MM.1S (cell line): ENCODE data around the gene LAPTM4A.

Experiments
- EZH2 ChIP-seq: fragments of 300-600 bp; sonication (generic); optimal IDR thresholded peaks from 2 replicates; pipeline ENCODE3; 2017; ENCODE audit warnings: low read depth, mild to moderate bottlenecking, antibody characterized with exemption, low read length, mixed read lengths
- TF ChIP-seq, protein P1 (sequence below): fragments of 300-600 bp; sonication (generic); IDR thresholded peaks from 2 replicates; pipeline ENCODE4 v1.5.1; 2016; ENCODE audit warnings: antibody characterized with exemption, low read length, mixed read lengths

DNA sequence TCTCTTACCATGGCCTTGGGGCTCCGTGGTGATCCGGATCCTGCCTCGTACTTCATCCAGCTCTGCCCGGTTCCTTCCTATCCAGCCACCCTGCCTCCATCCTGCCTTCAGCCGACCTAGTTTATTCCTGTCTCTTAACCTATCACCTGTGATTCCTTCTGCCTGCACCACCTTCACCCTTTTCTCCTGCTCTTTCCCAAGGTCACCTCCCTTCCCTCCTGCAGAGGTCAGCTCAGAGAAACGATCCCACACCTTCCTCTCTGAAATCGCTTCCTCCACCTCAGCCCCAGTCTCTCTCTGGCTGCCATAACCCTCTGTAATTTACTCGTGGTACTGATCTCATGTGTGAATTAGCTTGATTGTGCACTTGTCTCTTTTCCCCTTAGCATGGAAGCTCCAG, 23.5 kb upstream of the LAPTM4A start:
- TF ChIP-seq, protein P1, sequence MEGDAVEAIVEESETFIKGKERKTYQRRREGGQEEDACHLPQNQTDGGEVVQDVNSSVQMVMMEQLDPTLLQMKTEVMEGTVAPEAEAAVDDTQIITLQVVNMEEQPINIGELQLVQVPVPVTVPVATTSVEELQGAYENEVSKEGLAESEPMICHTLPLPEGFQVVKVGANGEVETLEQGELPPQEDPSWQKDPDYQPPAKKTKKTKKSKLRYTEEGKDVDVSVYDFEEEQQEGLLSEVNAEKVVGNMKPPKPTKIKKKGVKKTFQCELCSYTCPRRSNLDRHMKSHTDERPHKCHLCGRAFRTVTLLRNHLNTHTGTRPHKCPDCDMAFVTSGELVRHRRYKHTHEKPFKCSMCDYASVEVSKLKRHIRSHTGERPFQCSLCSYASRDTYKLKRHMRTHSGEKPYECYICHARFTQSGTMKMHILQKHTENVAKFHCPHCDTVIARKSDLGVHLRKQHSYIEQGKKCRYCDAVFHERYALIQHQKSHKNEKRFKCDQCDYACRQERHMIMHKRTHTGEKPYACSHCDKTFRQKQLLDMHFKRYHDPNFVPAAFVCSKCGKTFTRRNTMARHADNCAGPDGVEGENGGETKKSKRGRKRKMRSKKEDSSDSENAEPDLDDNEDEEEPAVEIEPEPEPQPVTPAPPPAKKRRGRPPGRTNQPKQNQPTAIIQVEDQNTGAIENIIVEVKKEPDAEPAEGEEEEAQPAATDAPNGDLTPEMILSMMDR: no peak
- TF ChIP-seq EZH2: no peak
